C4-2B (cell line): Measurements from ENCODE around the gene NF1.
"Not testable (repeated sequence)": the region's sequence is repeated elsewhere in the genome, so short reads cannot be mapped to it uniquely, and the experiment has no call there.

Experiments used
- H3K27ac ChIP-seq: fragments of 450-650 bp; 2 replicates; pipeline ENCODE4 v1.5.1; 2017
- ZFX ChIP-seq: fragments of 450-650 bp; IDR thresholded peaks from 2 replicates; pipeline ENCODE4 v1.6.1; 2017
- TF ChIP-seq, protein P1 (sequence below): fragments of 450-650 bp; conservative IDR thresholded peaks from 2 replicates; pipeline ENCODE4 v1.5.1; 2017; ENCODE audit warnings: mild to moderate bottlenecking

The NF1 gene

DNA sequence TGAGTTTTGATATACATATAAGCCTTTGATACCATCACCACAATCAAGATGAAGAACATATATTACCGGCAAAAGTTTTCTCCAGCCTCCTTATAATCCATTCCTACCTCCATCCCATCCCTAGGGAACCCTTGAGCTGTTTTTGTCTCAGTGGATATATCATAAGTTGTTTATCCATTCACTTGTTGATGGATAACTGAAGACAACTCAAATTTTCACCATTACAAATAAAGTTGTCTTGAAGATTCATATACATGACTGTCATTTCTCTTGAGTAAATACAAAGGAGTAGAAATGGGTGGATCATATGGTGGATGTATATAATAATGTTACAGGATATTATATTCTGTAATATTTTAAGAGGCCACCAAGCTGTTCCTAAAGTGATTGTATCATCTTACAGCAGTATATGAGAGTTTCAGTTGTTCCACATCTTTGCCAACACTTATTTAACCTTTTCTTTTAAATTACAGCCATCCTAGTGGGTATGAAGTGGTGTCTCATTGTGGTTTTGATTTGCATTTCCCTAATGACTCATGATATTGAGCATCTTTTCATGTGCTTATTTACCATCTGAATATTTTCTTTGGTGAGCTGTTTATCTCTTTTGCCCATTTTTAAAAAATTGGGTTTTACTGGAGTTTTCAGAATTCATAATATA lies 17.4 kb downstream of the NF1 start:
- TF ChIP-seq, protein P1, sequence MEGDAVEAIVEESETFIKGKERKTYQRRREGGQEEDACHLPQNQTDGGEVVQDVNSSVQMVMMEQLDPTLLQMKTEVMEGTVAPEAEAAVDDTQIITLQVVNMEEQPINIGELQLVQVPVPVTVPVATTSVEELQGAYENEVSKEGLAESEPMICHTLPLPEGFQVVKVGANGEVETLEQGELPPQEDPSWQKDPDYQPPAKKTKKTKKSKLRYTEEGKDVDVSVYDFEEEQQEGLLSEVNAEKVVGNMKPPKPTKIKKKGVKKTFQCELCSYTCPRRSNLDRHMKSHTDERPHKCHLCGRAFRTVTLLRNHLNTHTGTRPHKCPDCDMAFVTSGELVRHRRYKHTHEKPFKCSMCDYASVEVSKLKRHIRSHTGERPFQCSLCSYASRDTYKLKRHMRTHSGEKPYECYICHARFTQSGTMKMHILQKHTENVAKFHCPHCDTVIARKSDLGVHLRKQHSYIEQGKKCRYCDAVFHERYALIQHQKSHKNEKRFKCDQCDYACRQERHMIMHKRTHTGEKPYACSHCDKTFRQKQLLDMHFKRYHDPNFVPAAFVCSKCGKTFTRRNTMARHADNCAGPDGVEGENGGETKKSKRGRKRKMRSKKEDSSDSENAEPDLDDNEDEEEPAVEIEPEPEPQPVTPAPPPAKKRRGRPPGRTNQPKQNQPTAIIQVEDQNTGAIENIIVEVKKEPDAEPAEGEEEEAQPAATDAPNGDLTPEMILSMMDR: no peak
- no peak for TF ChIP-seq ZFX
- no peak overlapping the region for H3K27ac ChIP-seq

DNA sequence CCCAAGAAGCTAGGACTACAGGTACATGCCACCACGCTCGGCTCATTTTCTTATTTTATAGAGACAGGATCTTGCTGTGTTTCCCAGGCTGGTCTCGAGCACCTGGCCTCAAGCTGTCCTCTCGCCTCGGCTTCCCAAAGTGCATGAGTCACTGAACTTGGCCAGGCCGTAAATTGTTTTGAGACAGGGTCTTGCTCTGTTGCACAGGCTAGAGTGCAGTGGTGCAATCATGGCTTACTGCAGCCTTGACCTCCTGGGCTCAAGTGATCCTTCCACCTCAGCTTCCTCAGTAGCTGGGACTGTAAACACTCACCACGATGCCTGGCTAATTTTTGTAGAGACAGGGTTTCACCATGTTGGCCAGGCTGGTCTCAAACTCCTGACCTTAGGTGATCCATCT lies 18.6 kb downstream of the NF1 start:
- H3K27ac ChIP-seq: not testable (repeated sequence)

DNA sequence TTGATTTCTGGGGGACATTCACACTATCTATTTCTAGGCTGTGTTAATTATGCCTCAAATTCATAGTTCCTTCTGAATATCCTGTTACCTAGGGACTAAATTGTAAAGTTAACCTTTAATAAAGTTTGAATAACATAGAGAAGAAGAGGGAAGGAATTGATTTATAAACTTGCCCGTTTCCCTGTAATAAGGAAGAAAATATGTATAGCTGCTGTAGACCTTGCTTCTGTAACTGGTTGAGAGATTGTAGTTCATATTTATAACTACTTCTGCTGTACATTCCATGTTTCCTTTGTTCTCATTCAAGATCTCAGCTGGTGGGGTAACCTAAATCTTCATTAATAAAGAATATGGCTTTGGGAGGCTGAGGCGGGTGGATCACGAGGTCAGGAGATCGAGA lies 19.2 kb downstream of the NF1 start:
- TF ChIP-seq, protein P1: no peak
- no peak for TF ChIP-seq ZFX
- no peak overlapping the region for H3K27ac ChIP-seq

DNA sequence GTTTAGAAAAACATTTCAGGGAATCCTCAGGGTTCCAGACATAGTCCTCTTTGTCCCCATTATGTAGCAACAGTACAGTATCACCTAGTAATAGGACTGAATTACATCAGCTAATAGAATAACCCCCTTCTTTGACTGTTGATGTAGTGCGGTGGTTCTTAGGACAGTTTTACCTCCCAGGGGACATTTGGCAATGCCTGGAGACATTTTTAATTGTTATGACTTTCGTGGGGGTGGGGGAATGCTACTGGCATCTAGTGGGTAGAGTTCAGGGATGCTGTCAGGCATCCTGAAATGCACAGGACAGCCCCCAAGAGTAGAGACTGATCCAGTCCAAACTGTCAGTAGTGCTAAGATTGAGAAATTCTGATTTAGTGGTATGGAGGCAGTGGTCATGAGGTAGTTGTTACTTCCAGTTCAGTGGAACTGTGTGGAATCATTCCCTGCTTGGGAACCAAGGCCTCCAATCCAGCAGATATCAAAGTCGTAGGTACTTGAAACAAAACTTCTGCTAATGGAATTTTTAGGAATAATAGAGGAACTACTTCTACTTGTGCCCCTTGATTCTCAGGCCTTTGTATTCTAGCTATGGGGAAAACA lies 20.3 kb downstream of the NF1 start:
- TF ChIP-seq, protein P1: no peak
- TF ChIP-seq ZFX: no peak
- H3K27ac ChIP-seq: no peak overlapping the region

DNA sequence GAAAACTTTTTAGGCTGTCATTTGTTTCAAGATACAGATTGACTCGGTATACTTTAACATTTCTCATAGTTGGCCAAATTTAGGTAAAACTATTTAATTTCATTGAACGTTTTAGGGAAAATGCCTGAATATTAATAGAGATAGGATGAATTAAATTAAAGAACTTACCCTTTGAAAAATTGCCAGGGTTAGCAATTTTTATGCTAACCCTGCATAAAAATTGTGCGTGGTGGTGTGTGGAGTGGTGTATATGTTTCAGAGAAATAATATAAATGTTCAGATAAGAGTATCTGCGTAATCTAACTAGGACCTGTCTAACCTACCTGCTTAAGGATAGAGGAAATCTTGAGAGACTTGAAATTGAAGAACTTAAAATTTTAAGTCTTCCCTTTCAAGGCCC lies 21.4 kb downstream of the NF1 start:
- H3K27ac ChIP-seq: no peak overlapping the region
- no peak for TF ChIP-seq ZFX
- TF ChIP-seq, protein P1: no peak

DNA sequence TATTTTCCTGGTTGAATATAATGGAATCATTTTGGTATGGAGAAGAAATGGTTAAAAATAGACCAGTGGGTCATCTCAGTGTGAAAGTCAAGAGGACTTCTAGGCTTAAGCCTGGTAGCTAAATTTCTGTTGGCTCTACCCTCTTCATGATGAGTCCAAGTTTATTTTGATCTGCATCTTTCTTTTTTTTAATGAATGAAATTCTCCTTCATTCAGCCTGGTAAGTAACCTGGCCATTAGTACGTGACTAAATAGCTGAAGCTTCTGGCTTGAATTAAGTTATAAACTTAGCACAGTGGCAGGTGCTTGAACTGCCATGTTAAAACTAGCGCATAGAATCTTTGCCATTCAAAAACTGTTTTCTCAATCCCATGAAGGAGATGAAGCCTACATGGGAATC lies 28.0 kb downstream of the NF1 start:
- H3K27ac ChIP-seq: no peak overlapping the region
- TF ChIP-seq, protein P1: no peak
- TF ChIP-seq ZFX: no peak

DNA sequence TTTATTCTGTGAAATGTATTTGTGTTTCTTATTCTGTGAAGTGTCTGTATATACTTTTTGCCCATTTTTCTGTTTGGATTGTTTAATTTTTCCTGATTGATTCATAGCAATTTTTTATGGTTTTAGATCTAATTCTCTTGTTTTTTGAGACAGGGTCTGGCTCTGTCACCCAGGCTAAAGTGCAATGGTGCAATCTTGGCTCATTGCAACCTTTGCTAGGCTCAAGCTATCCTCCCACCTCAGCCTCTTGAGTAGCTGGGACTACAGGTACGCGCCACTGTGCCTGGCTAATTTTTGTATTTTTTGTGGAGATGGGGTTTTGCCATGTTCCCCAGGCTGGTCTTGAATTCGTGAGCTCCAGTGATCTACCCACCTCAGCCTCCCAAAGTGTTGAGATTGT lies 31.5 kb downstream of the NF1 start:
- no peak for TF ChIP-seq ZFX
- TF ChIP-seq, protein P1: no peak
- no peak overlapping the region for H3K27ac ChIP-seq

DNA sequence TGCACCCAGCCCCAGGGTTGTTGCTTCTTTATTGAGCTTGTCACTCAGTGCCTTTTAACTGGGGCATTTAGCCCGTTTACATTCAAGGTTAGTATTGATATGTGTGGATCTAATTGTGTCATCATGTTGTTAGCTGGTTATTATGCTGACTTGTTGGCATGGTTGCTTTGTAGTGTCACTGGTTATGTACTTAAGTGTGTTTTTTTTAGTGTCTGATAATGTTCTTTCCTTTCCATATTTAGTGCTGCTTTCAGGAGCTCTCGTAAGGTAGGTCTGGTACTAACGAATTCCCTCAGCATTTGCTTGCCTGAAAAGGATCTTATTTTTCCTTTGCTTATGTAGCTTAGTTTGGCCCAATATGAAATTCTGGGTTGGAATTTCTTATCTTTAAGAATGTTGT lies 33.5 kb downstream of the NF1 start:
- TF ChIP-seq, protein P1: no peak
- TF ChIP-seq ZFX: no peak
- no peak overlapping the region for H3K27ac ChIP-seq
